H1 (cell line): Measurements from ENCODE around the gene IGFBP3. TPM values are rescaled to one million over a fixed set of nuclear protein-coding genes. Genes with fewer than 3 reads are reported as not detected.

ENCODE experiments used
- HDAC6 ChIP-seq: IDR thresholded peaks from one replicate; pipeline ENCODE4 v1.7.1; 2012; ENCODE audit warnings: low read depth, mild to moderate bottlenecking, inconsistent platforms, low read length, moderate library complexity
- NRF1 ChIP-seq: IDR thresholded peaks from 2 replicates; pipeline ENCODE4 v1.6.1; 2011; ENCODE audit warnings: mild to moderate bottlenecking, low read depth, low read length, improper control_type of control experiment
- RAD21 ChIP-seq, 2 experiments: IDR thresholded peaks in 1 of 2; conservative IDR thresholded peaks in 1 of 2; 2 replicates each; pipeline ENCODE4 v1.6.1; 2011; ENCODE audit warnings: low read depth in 2 of 2, low read length in 2 of 2, improper control_type of control experiment in 1 of 2, inconsistent platforms in 1 of 2, mild to moderate bottlenecking in 1 of 2, moderate library complexity in 1 of 2
- RFX5 ChIP-seq: IDR thresholded peaks from 2 replicates; pipeline ENCODE4 v1.6.1; 2011; ENCODE audit warnings: low read depth, low read length, improper control_type of control experiment, borderline replicate concordance
- TEAD4 ChIP-seq: IDR thresholded peaks from 2 replicates; pipeline ENCODE4 v1.6.1; 2012; ENCODE audit warnings: low read depth, low read length, inconsistent platforms, mixed read lengths
- YY1 ChIP-seq: IDR thresholded peaks from 2 replicates; pipeline ENCODE4 v1.6.1; 2011; ENCODE audit warnings: low read depth, mild to moderate bottlenecking, low read length
- polyA plus RNA-seq, 7 experiments: library from polyadenylated mRNA; depleted of rRNA in 3 of 7; stranded (reverse) in 5 of 7; unstranded in 2 of 7; fragments of >200 nt in 5 of 7; fragments of 200-250 nt in 2 of 7; gene quantifications; 1 replicate in 5 of 7; 2 replicates in 1 of 7; 4 replicates in 1 of 7; pipeline versions ENCODE4 v1.2.1 to v1.2.3, GENCODE V29; 2011 to 2013; ENCODE audit warnings: missing spikeins in 2 of 7, mixed read lengths in 2 of 7
- total RNA-seq: library from RNA; stranded (reverse); fragmentation: NEBNext Ultra II Directional; extraction: Animal tissue kit (Norgen Biotek cat#: 25700); gene quantifications from 2 replicates; pipeline ENCODE4 v1.2.1, GENCODE V29; 2021
- TF ChIP-seq, protein P1 (sequence below): fragments of 300-600 bp; sonication (generic); IDR thresholded peaks from 2 replicates; pipeline ENCODE4 v1.7.1; 2012; ENCODE audit warnings: low read length, moderate library complexity, mild to moderate bottlenecking, inconsistent platforms; ENCODE audit not compliant: insufficient replicate concordance

Gene IGFBP3
- total and polyA plus RNA-seq, 2 of the 8 experiments (the other 6 are each of a cell fraction or from before 2014, with no cell fraction given) = 5.5 to 12.1 TPM

GRCh38 chr7:45901566-45901965 lies 19.5 kb downstream of the IGFBP3 start (continued):
- TF ChIP-seq, protein P1, sequence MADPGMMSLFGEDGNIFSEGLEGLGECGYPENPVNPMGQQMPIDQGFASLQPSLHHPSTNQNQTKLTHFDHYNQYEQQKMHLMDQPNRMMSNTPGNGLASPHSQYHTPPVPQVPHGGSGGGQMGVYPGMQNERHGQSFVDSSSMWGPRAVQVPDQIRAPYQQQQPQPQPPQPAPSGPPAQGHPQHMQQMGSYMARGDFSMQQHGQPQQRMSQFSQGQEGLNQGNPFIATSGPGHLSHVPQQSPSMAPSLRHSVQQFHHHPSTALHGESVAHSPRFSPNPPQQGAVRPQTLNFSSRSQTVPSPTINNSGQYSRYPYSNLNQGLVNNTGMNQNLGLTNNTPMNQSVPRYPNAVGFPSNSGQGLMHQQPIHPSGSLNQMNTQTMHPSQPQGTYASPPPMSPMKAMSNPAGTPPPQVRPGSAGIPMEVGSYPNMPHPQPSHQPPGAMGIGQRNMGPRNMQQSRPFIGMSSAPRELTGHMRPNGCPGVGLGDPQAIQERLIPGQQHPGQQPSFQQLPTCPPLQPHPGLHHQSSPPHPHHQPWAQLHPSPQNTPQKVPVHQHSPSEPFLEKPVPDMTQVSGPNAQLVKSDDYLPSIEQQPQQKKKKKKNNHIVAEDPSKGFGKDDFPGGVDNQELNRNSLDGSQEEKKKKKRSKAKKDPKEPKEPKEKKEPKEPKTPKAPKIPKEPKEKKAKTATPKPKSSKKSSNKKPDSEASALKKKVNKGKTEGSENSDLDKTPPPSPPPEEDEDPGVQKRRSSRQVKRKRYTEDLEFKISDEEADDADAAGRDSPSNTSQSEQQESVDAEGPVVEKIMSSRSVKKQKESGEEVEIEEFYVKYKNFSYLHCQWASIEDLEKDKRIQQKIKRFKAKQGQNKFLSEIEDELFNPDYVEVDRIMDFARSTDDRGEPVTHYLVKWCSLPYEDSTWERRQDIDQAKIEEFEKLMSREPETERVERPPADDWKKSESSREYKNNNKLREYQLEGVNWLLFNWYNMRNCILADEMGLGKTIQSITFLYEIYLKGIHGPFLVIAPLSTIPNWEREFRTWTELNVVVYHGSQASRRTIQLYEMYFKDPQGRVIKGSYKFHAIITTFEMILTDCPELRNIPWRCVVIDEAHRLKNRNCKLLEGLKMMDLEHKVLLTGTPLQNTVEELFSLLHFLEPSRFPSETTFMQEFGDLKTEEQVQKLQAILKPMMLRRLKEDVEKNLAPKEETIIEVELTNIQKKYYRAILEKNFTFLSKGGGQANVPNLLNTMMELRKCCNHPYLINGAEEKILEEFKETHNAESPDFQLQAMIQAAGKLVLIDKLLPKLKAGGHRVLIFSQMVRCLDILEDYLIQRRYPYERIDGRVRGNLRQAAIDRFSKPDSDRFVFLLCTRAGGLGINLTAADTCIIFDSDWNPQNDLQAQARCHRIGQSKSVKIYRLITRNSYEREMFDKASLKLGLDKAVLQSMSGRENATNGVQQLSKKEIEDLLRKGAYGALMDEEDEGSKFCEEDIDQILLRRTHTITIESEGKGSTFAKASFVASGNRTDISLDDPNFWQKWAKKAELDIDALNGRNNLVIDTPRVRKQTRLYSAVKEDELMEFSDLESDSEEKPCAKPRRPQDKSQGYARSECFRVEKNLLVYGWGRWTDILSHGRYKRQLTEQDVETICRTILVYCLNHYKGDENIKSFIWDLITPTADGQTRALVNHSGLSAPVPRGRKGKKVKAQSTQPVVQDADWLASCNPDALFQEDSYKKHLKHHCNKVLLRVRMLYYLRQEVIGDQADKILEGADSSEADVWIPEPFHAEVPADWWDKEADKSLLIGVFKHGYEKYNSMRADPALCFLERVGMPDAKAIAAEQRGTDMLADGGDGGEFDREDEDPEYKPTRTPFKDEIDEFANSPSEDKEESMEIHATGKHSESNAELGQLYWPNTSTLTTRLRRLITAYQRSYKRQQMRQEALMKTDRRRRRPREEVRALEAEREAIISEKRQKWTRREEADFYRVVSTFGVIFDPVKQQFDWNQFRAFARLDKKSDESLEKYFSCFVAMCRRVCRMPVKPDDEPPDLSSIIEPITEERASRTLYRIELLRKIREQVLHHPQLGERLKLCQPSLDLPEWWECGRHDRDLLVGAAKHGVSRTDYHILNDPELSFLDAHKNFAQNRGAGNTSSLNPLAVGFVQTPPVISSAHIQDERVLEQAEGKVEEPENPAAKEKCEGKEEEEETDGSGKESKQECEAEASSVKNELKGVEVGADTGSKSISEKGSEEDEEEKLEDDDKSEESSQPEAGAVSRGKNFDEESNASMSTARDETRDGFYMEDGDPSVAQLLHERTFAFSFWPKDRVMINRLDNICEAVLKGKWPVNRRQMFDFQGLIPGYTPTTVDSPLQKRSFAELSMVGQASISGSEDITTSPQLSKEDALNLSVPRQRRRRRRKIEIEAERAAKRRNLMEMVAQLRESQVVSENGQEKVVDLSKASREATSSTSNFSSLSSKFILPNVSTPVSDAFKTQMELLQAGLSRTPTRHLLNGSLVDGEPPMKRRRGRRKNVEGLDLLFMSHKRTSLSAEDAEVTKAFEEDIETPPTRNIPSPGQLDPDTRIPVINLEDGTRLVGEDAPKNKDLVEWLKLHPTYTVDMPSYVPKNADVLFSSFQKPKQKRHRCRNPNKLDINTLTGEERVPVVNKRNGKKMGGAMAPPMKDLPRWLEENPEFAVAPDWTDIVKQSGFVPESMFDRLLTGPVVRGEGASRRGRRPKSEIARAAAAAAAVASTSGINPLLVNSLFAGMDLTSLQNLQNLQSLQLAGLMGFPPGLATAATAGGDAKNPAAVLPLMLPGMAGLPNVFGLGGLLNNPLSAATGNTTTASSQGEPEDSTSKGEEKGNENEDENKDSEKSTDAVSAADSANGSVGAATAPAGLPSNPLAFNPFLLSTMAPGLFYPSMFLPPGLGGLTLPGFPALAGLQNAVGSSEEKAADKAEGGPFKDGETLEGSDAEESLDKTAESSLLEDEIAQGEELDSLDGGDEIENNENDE = no peak
- no peak for TF ChIP-seq HDAC6
- no peak for TF ChIP-seq TEAD4
- no peak for TF ChIP-seq NRF1
- TF ChIP-seq YY1 = no peak
- TF ChIP-seq RFX5 = no peak
- TF ChIP-seq RAD21 (IDR thresholded peaks at IDR 0.05 in 1 of 2, conservative IDR thresholded peaks at IDR 0.05 in 1 of 2; ENCODE audit: low read depth in 2 of 2, low read length in 2 of 2) = no peak
